Stimulated activated naive B cell treated with anti-CD40 and anti-IgM and Interleukin-4, amounts not matched to agents 10 μg/mL and 1 μg/mL and 100 μg/mL, for 72 hours (primary cell): ENCODE measurements around the gene ZNF780B.
A peak's percentile ranks its signal among the peaks of the same experiment; 100 is the strongest.
"Not testable (repeated sequence)": the region's sequence is repeated elsewhere in the genome, so short reads cannot be mapped to it uniquely, and the experiment has no call there.

ENCODE experiments used
- ATAC-seq, 2 donors: fragments of 150-1000 bp; cut with Tn5 transposase; replicated peaks; 2 replicates each; pipeline ENCODE4 v1.10.0; 2021; ENCODE audit warnings: moderate library complexity in 1 of 2
- DNase-seq: peaks from one replicate; pipeline ENCODE4 v3.0.0; 2021
- H3K27ac Mint-ChIP-seq: one replicate; pipeline ENCODE4 v1.8.0; 2022; ENCODE audit warnings: mild to moderate bottlenecking, mixed read lengths
- H3K27me3 Mint-ChIP-seq, 2 donors: one replicate each; pipeline ENCODE4 v1.8.0; 2022; ENCODE audit warnings: mixed read lengths in 2 of 2
- H3K36me3 Mint-ChIP-seq, 2 donors: one replicate each; pipeline ENCODE4 v1.8.0; 2022; ENCODE audit warnings: mixed read lengths in 2 of 2, mild to moderate bottlenecking in 1 of 2
- H3K4me1 Mint-ChIP-seq, 2 donors: one replicate each; pipeline ENCODE4 v1.8.0; 2022; ENCODE audit warnings: mixed read lengths in 2 of 2, mild to moderate bottlenecking in 1 of 2
- H3K4me3 Mint-ChIP-seq, 2 donors: one replicate each; pipeline ENCODE4 v1.8.0; 2022; ENCODE audit warnings: mild to moderate bottlenecking in 2 of 2, mixed read lengths in 2 of 2, moderate library complexity in 1 of 2
- H3K9me3 Mint-ChIP-seq, 2 donors: one replicate each; pipeline ENCODE4 v1.8.0; 2022; ENCODE audit warnings: mixed read lengths in 2 of 2, mild to moderate bottlenecking in 1 of 2

ZNF780B gene

DNA sequence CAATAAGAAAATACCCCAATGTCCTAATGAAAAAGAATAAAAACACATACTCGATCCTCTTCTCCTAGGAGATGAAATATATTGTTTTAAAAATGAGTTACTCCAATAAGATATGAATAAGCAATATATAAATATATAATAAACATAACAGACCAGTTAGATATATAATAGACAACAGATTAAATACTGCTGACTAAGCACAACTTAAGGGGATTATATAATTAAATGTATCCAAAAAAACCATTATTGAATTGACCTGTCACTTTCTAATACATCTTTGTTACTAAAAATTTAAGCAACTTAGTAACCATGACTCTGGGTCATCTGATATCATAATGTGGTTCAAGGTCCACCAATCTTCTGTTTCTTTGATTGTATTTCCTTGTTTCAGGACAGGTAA lies 14.0 kb upstream of the ZNF780B start:
- peaks cover 38 to 56% of the 10 kb centered on the region in 2 donors for H3K36me3 Mint-ChIP-seq

DNA sequence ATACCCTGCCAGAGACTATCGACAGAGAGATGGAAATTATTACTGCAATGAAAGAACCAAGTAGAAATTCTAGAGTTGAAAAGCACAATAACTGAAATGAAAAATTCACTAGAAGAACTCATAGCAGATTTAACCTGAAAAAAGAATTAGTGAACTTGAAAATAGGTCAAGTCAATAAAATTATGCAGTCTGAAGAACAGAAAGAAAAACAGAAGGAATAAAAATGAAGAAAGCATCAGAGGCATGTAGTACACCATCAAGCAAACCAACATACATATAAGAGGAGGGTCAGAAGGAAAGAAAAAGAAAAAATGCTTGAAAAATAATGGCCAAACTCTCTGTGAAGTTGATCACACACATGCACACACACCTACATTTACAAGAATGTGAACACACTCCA lies 3.6 kb upstream of the ZNF780B start:
- Mint-ChIP-seq H3K4me3 (no peak overlapping the region), H3K36me3 (peaks cover 10% of the 10 kb centered on the region in 2 donors), H3K27ac (no peak overlapping the region), H3K9me3 (peaks cover 13 to 16% of the 10 kb centered on the region in 2 donors), H3K27me3 (peaks cover 6 to 9% of the 10 kb centered on the region in 2 donors), H3K4me1 (peaks cover 10 to 20% of the 10 kb centered on the region in 2 donors)
- DNase-seq: no peak
- no peak for ATAC-seq

More for the DNA sequence above, 14.0 kb upstream of the ZNF780B start:
- H3K27ac Mint-ChIP-seq: no peak overlapping the region
- H3K4me1 Mint-ChIP-seq: peaks cover 1 to 5% of the 10 kb centered on the region in 2 donors
- H3K27me3 Mint-ChIP-seq: no peaks in the 10 kb centered on the region
- DNase-seq (no peak), ATAC-seq (no peak)
- no peak overlapping the region for H3K4me3 Mint-ChIP-seq
- peaks cover 4% of the 10 kb centered on the region in 2 donors for H3K9me3 Mint-ChIP-seq

DNA sequence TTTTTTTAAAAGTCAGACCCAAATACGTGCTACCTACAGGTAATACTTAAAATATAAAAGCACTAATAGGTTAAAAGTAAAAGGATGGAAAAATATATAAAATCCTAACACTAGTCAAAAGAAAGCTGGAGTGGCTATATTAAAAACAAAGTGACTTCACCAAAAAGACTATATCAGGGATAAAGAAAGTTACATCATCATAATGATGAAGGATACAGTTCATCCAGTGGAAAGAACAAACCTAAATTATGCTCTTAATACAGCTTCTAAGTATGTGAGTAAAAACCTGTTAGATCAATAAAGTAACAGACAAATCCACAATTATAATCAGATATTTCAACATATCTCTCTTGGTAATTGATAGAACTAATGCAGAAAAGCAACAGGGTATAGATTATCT lies 1.1 kb upstream of the ZNF780B start:
- no peak for DNase-seq
- H3K36me3 Mint-ChIP-seq: peaks cover 22 to 23% of the 10 kb centered on the region in 2 donors
- no peak overlapping the region for H3K27ac Mint-ChIP-seq
- H3K9me3 Mint-ChIP-seq: peaks cover 14 to 15% of the 10 kb centered on the region in 2 donors
- ATAC-seq: no peak
- peaks cover 17 to 43% of the 10 kb centered on the region in 2 donors for H3K4me1 Mint-ChIP-seq
- peaks cover 6 to 9% of the 10 kb centered on the region in 2 donors for H3K27me3 Mint-ChIP-seq
- H3K4me3 Mint-ChIP-seq: peak overlapping the region in 1 of 2 donors; percentile 97

DNA sequence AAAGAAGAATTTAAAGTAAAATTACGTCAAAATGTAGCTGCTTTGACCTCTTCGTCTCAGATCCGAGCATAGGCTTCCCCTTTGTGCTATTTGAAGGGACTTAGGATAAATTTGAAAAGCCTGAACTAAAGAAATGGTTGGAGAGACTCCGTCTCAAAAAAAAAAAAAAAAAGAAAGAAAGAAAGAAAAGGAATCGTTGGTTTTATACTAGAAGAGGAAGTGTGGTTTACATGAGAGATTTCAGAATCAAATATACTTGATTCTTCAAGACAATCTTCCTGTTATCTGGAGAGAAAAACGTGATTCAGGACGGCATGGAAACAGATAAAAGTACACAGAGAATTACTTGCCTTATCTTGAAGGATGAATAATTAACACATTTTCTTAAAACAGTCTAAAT lies 474 bp upstream of the ZNF780B start:
- Mint-ChIP-seq H3K4me3 (peak overlapping the region; percentile 97), H3K9me3 (peaks cover 14 to 15% of the 10 kb centered on the region in 2 donors), H3K27me3 (peaks cover 6 to 9% of the 10 kb centered on the region in 2 donors), H3K36me3 (peaks cover 22 to 25% of the 10 kb centered on the region in 2 donors), H3K4me1 (peaks cover 18 to 44% of the 10 kb centered on the region in 2 donors), H3K27ac (peak overlapping the region; percentile 96)
- ATAC-seq (peak in 1 of 2 donors; percentile 13), DNase-seq (no peak)

DNA sequence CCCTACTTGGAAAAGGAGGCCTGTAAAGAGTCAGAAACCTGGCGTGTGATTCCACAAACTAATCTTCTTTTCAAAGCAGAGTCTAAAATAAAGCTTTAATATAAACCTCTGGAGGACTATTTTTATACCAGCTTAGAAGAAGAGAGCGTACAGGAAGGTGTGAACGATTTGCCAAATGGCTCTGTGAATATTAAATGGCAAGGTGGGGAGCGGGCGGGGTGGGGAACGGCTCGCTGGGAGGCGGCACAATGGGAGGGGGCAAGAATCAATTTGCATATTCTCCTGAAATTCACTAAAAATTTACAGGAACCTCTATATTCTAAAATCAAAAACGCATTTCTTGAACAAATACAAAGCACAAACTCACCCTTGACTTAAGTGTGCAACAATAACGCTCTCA lies 982 bp downstream of the ZNF780B start:
- H3K36me3 Mint-ChIP-seq: peaks cover 26 to 32% of the 10 kb centered on the region in 2 donors
- no peak for ATAC-seq
- DNase-seq: no peak
- peaks cover 6 to 9% of the 10 kb centered on the region in 2 donors for H3K27me3 Mint-ChIP-seq
- peaks cover 15 to 16% of the 10 kb centered on the region in 2 donors for H3K9me3 Mint-ChIP-seq
- peak overlapping the region; percentile 96 for H3K27ac Mint-ChIP-seq
- peaks cover 18 to 50% of the 10 kb centered on the region in 2 donors for H3K4me1 Mint-ChIP-seq
- H3K4me3 Mint-ChIP-seq: peak overlapping the region; percentile 97

DNA sequence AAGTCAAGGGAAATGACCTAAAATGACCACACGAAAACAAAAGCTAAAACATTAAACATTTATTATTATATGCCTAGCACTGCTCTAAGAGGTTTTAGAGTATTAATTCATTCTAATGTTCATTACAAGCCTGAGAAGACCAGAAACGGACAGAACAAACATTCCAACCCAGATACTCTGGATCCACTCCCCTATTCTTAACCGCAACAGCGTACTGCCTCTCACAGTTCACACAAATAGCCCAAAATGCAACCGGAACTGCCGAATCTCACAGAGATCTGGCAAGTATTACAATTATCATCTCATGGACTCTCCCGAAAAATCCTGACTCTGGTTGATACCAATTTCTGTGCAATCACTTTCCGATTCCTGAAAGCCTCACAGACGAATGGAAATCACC lies 1.4 kb downstream of the ZNF780B start:
- Mint-ChIP-seq H3K27ac (peak overlapping the region; percentile 31), H3K27me3 (peaks cover 3 to 5% of the 10 kb centered on the region in 2 donors), H3K36me3 (peaks cover 25 to 30% of the 10 kb centered on the region in 2 donors), H3K4me3 (peak overlapping the region; percentile 97), H3K4me1 (peaks cover 18 to 50% of the 10 kb centered on the region in 2 donors), H3K9me3 (peaks cover 10 to 12% of the 10 kb centered on the region in 2 donors)
- DNase-seq (no peak), ATAC-seq (no peak)

DNA sequence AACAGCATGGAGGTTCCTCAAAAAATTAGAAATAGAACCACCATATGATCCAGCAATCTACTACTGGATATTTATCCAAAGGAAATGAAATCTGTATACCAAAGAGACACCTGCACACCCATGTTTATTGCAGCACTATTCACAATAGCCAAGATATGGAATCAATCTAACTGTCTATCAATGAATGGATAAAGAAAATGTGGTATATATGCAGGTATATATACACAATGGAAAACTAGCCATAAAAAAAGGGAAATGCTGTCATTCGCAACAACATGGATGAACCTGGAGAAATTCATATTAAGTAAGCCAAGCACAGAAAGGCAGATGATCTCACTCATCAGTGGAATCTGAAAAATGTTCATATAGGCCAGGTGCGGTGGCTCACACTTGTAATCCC lies 2.5 kb downstream of the ZNF780B start:
- Mint-ChIP-seq H3K4me3 (peak overlapping the region in 1 of 2 donors; percentile 8), H3K4me1 (peaks cover 18 to 50% of the 10 kb centered on the region in 2 donors), H3K27me3 (no peaks in the 10 kb centered on the region), H3K9me3 (peaks cover 0 to 8% of the 10 kb centered on the region in 2 donors), H3K36me3 (peaks cover 27 to 33% of the 10 kb centered on the region in 2 donors), H3K27ac (no peak overlapping the region)
- ATAC-seq (no peak), DNase-seq (no peak)

DNA sequence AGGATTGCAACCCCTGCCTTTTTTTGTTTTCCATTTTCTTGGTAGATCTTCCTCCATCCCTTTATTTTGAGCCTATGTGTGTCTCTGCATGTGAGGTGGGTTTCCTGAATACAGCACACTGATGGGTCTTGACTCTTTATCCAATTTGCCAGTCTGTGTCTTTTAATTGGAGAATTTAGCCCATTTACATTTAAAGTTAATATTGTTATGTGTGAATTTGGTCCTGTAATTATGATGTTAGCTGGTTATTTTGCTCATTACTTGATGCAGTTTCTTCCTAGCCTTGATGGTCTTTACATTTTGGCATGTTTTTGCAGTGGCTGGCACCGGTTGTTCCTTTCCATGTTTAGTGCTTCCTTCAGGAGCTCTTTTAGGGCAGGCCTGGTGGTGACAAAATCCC lies 14.3 kb downstream of the ZNF780B start:
- not testable (repeated sequence) for DNase-seq, H3K27ac Mint-ChIP-seq, H3K4me3 Mint-ChIP-seq, H3K4me1 Mint-ChIP-seq, ATAC-seq, H3K27me3 Mint-ChIP-seq
- H3K36me3 Mint-ChIP-seq: peaks cover 48 to 62% of the 10 kb centered on the region in 2 donors
- H3K9me3 Mint-ChIP-seq: peaks cover 22% of the 10 kb centered on the region in 2 donors

DNA sequence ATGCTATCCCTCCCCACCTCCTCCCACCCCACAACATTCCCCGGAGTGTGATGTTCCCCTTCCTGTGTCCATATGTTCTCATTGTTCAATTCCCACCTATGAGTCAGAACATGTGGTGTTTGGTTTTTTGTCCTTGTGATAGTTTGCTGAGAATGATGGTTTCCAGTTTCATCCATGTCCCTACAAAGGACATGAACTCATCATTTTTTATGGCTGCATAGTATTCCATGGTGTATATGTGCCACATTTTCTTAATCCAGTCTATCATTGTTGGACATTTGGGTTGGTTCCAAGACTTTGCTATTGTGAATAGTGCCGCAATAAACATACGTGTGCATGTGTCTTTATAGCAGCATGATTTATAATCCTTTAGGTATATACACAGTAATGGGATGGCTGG lies 18.0 kb downstream of the ZNF780B start:
- not testable (repeated sequence) for H3K27me3 Mint-ChIP-seq, H3K27ac Mint-ChIP-seq, DNase-seq, H3K4me3 Mint-ChIP-seq, ATAC-seq, H3K4me1 Mint-ChIP-seq
- H3K9me3 Mint-ChIP-seq: peaks cover 5 to 26% of the 10 kb centered on the region in 2 donors
- H3K36me3 Mint-ChIP-seq: peaks cover 30 to 59% of the 10 kb centered on the region in 2 donors

DNA sequence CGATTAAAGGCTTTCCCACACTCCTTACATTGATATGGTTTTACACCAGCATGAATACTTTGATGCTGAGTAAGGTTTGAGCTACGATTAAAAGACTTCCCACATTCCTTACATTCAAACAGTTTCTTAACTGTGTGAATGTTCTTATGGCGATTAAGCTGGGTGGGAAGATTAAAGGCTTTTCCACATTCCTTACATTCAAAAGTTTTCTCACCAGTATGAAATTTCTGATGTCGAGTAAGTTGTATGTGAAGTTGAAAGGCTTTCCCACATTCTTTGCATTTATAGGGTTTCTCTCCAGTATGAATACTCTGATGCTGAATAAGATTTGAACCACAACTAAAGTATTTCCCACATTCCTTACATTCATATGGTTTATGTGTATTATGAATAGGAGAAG lies 20.0 kb downstream of the ZNF780B start:
- no peak overlapping the region for H3K27ac Mint-ChIP-seq
- peaks cover 34 to 60% of the 10 kb centered on the region in 2 donors for H3K36me3 Mint-ChIP-seq
- no peak overlapping the region for H3K4me3 Mint-ChIP-seq
- DNase-seq (no peak), ATAC-seq (no peak)
- H3K9me3 Mint-ChIP-seq: peaks cover 4 to 28% of the 10 kb centered on the region in 2 donors
- H3K27me3 Mint-ChIP-seq: no peaks in the 10 kb centered on the region
- H3K4me1 Mint-ChIP-seq: no peaks in the 10 kb centered on the region

DNA sequence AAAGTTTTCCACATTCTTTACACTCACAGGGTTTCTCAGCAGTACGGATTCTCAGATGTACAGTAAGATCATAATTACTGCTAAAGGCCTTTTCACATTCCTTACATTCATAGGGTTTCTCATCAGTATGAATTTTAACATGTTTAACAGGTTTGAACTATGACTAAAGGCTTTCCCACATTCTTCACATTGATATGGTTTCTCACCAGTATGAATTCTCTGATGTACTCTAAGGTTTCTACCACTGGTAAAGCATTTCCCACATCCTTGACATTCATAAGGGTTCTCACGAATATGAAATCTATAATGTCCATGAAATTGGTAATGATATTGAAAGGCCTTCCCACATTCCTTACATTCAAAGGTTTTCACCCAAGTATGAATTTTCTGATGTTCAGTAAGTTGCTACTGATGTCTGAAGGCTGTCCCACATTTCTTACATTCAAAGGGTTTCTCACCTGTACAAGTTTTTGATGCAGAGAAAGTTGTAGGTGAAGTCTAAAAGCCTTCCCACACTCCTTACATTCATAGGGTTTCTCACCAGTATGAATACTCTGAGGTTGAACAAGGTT lies 22.0 kb downstream of the ZNF780B start:
- H3K4me1 Mint-ChIP-seq: no peaks in the 10 kb centered on the region
- H3K4me3 Mint-ChIP-seq: no peak overlapping the region
- ATAC-seq: no peak
- no peaks in the 10 kb centered on the region for H3K27me3 Mint-ChIP-seq
- H3K27ac Mint-ChIP-seq: no peak overlapping the region
- H3K36me3 Mint-ChIP-seq: peaks cover 41 to 63% of the 10 kb centered on the region in 2 donors
- H3K9me3 Mint-ChIP-seq: peaks cover 2 to 32% of the 10 kb centered on the region in 2 donors
- no peak for DNase-seq

DNA sequence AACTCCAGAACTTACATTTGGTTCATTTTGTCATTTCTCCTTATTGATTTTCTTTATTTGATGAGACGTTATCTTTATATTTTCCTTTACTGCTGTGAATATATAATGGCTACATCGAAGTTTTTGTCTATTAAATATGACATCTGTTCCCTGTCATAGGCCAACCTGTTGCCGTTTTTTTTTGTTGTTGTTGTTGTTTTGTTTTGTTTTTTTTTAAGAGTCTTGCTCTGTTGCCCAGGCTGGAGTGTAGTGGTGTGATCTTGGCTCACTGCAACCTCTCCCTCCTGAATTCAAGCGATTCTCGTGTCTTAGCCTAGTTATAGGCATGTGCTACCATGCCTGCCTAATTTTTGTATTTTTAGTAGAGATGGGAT lies 29.4 kb downstream of the ZNF780B start:
- H3K4me3 Mint-ChIP-seq: no peak overlapping the region
- peaks cover 22 to 36% of the 10 kb centered on the region in 2 donors for H3K36me3 Mint-ChIP-seq
- ATAC-seq: no peak
- H3K27ac Mint-ChIP-seq: no peak overlapping the region
- no peaks in the 10 kb centered on the region for H3K27me3 Mint-ChIP-seq
- H3K4me1 Mint-ChIP-seq: no peaks in the 10 kb centered on the region
- peaks cover 38 to 41% of the 10 kb centered on the region in 2 donors for H3K9me3 Mint-ChIP-seq
- DNase-seq: no peak

DNA sequence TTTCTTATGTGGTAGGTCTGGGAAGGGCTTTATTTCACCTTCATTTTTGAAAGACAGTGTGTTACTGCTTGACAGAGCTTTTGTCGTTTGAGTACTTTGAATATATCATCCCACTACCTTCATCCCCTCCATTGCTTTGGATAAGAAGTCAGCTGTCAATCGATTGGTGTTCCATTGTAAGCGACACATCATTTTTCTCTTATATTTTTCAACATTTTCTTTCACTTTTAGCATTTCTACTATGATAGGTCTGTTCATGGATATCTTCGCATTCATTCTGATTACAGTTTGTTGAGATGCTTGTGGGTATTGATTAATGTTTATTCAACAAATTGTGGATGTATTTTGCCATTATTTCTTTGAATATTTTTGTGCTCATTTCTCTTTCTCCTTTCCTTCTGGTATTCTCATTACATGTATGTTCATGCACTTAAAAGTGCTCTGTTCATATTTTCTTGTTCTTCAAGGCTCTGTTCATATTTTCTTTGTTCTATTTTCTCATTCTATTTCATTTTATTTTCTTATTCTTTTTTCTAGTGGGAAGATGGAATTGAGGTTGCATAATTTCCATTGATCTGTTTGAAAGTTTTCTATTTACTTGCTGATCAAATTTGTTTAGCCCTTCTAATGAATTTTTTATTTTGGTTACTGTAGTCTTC lies 30.0 kb downstream of the ZNF780B start:
- peaks cover 40 to 44% of the 10 kb centered on the region in 2 donors for H3K9me3 Mint-ChIP-seq
- H3K27me3 Mint-ChIP-seq: no peaks in the 10 kb centered on the region
- no peak overlapping the region for H3K4me3 Mint-ChIP-seq
- H3K27ac Mint-ChIP-seq: no peak overlapping the region
- DNase-seq (no peak), ATAC-seq (no peak)
- H3K36me3 Mint-ChIP-seq: peaks cover 22 to 39% of the 10 kb centered on the region in 2 donors
- H3K4me1 Mint-ChIP-seq: no peaks in the 10 kb centered on the region

DNA sequence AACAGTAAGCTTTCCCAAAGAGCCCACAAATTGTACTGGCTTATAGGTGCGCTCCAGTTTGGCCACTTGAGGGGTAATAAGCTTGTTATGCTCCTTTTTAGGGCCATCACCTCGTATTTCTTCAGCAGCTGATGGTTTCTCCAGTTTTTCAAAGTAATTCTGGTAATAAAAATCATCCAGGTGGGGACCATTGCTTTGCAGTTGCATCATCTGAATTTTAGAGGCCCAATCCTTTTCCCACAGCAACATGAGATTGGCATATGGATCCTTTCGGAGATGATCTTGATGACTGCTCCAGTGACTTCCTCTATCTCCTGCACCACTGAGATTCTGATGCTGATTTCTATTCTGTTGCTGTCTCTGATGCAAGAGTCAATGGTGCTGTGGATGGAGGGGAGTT lies 32.1 kb downstream of the ZNF780B start:
- H3K36me3 Mint-ChIP-seq: peaks cover 12 to 38% of the 10 kb centered on the region in 2 donors
- H3K9me3 Mint-ChIP-seq: peaks cover 35 to 51% of the 10 kb centered on the region in 2 donors
- no peaks in the 10 kb centered on the region for H3K4me1 Mint-ChIP-seq
- no peak for ATAC-seq
- no peak overlapping the region for H3K27ac Mint-ChIP-seq
- H3K27me3 Mint-ChIP-seq: no peaks in the 10 kb centered on the region
- no peak overlapping the region for H3K4me3 Mint-ChIP-seq
- no peak for DNase-seq

DNA sequence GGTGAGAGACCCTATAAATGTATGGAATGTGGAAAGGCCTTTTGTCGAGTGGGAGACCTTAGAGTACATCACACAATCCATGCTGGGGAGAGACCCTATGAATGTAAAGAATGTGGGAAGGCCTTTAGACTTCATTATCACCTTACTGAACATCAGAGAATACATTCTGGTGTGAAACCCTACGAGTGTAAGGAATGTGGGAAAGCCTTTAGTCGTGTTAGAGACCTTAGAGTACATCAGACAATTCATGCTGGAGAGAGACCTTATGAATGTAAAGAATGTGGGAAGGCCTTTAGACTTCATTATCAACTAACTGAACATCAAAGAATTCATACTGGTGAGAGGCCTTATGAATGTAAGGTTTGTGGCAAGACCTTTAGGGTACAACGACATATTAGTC lies 42.0 kb downstream of the ZNF780B start:
- Mint-ChIP-seq H3K27me3 (no peaks in the 10 kb centered on the region), H3K4me3 (no peak overlapping the region), H3K36me3 (peaks cover 60 to 67% of the 10 kb centered on the region in 2 donors), H3K4me1 (no peaks in the 10 kb centered on the region), H3K27ac (no peak overlapping the region), H3K9me3 (peaks cover 22 to 23% of the 10 kb centered on the region in 2 donors)
- ATAC-seq: no peak
- DNase-seq: no peak
